Measurements from ENCODE around the gene GRM4. TPM values are rescaled to one million over a fixed set of nuclear protein-coding genes. Genes with fewer than 3 reads are reported as not detected.

The GRM4 gene
- total RNA-seq, 1 experiment from 2014 or later = 5.6 TPM

DNA sequence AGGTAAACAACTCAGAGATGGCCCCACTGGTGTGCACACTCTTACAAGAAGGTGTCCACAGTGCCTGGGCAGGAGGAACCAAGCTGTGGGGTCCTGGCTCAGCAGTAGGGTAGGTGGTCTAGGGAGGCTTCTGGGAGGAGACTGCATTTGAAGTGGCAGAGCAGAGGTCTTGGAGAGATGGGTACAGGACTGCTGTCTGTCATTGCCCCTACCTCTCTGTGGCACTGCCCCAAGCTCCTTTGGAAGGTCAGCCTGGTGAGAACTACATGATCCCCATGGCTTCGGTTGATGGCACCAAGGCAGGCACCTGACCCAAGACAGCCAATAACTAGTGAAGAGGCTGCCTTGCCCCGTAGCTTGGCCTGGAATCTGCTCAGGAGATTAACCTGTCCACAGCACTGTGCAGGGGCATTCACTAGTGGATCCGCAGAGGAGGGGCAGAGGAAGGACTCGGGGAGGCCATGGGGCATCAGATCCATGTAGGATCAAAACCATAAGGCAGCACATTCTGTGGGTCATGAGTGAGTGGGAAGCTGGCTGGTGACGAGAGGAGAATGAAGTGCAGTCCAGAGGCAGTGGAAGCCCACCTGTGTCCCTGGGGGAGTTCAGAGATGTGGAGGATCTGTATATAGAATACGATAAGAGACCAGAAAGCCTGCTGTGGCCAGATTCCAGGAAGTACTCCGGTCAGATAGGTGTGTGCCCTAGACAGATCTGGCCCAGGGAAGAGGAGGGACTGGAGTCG, 162.0 kb downstream of the GRM4 start:
- TF ChIP-seq, protein P1, sequence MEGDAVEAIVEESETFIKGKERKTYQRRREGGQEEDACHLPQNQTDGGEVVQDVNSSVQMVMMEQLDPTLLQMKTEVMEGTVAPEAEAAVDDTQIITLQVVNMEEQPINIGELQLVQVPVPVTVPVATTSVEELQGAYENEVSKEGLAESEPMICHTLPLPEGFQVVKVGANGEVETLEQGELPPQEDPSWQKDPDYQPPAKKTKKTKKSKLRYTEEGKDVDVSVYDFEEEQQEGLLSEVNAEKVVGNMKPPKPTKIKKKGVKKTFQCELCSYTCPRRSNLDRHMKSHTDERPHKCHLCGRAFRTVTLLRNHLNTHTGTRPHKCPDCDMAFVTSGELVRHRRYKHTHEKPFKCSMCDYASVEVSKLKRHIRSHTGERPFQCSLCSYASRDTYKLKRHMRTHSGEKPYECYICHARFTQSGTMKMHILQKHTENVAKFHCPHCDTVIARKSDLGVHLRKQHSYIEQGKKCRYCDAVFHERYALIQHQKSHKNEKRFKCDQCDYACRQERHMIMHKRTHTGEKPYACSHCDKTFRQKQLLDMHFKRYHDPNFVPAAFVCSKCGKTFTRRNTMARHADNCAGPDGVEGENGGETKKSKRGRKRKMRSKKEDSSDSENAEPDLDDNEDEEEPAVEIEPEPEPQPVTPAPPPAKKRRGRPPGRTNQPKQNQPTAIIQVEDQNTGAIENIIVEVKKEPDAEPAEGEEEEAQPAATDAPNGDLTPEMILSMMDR (conservative IDR thresholded peaks at IDR 0.05) = no peak
- Histone ChIP-seq H3K4me1 (ENCODE audit: insufficient read depth, low read length) (no peaks in the 10 kb centered on the region; the same call in 1 of the 2 replicates), H2BK12ac (ENCODE audit: insufficient read length, low read depth, low read length) (no peak overlapping the region), H3K27ac (ENCODE audit: insufficient read length, low read depth, low read length) (no peak overlapping the region), H3K56ac (ENCODE audit: insufficient read length, low read depth, low read length) (no peak overlapping the region), H4K8ac (replicated peaks; ENCODE audit: insufficient read length, low read depth, low read length) (no peak overlapping the region), H2BK15ac (ENCODE audit: low read depth, low read length) (no peak overlapping the region), H2AFZ (ENCODE audit: low read length) (no peak overlapping the region), H4K91ac (ENCODE audit: insufficient read length, low read depth, low read length) (no peak overlapping the region), H3K18ac (ENCODE audit: insufficient read length, low read depth, low read length) (no peak overlapping the region), H3K4ac (ENCODE audit: low read depth, low read length) (no peak overlapping the region), H2BK20ac (ENCODE audit: low read depth, low read length, poor library complexity, severe bottlenecking) (no peak overlapping the region), H3K4me2 (ENCODE audit: insufficient read depth, insufficient read length, low read length) (no peak overlapping the region), H2AK5ac (ENCODE audit: insufficient read length, low read length) (no peak overlapping the region), H2BK120ac (ENCODE audit: low read depth, low read length, poor library complexity, severe bottlenecking) (no peak overlapping the region), H3K79me2 (ENCODE audit: insufficient read depth, low read length) (no peaks in the 10 kb centered on the region), H3K9ac (ENCODE audit: extremely low read depth, insufficient read length, low read length) (no peak overlapping the region), H3T11ph (ENCODE audit: low read length) (no peak overlapping the region), H3K79me1 (ENCODE audit: insufficient read depth, low read depth, low read length, poor library complexity, severe bottlenecking) (no peaks in the 10 kb centered on the region), H4K20me1 (ENCODE audit: control insufficient read depth, insufficient read depth, insufficient read length) (no peaks in the 10 kb centered on the region), H3K23ac (ENCODE audit: insufficient read length, low read depth, low read length) (no peak overlapping the region), H3K27me3 (ENCODE audit: insufficient read depth, low read length) (no peaks in the 10 kb centered on the region), H3K14ac (ENCODE audit: insufficient read depth, low read length) (no peak overlapping the region), H3K23me2 (ENCODE audit: insufficient read length, low read depth, low read length, poor library complexity, severe bottlenecking) (no peaks in the 10 kb centered on the region), H2BK5ac (ENCODE audit: insufficient read length, low read length) (no peak overlapping the region), H3K9me3 (ENCODE audit: control insufficient read depth, low read depth, low read length) (no peaks in the 10 kb centered on the region), H4K5ac (ENCODE audit: insufficient read length, low read depth, low read length) (no peak overlapping the region)
- peaks cover 18 to 21% of the 10 kb centered on the region in 2 experiments for H3K4me1 Mint-ChIP-seq
- peaks cover 0 to 4% of the 10 kb centered on the region in 2 experiments; a peak in 2 of 5 replicates for H3K9me3 Mint-ChIP-seq
- peak; percentile 13 for DNase-seq
- H3K27ac Mint-ChIP-seq = no peak overlapping the region
- whole genome bisulfite sequencing (ENCODE audit: extremely low coverage, insufficient read length, low lambda C conversion rate) = no CpG with 5 or more reads among the region's 8 CpGs
- no peak overlapping the region for H3K4me3 Mint-ChIP-seq
- H3K36me3 Mint-ChIP-seq (ENCODE audit: insufficient read depth in 1 of 3, low read depth in 3 of 3) = peaks cover 0 to 4% (median 0%) of the 10 kb centered on the region in 3 experiments; a peak in 2 of 7 replicates
- H3K27me3 Mint-ChIP-seq (ENCODE audit: low read depth) = peaks cover 41% of the 10 kb centered on the region

Data from H9 (cell line).